HG03378 (cell line): Measurements from ENCODE around the gene PLBD2.

Source experiments
- ATAC-seq: cut with Tn5 transposase; IDR thresholded peaks from one replicate; pipeline ENCODE4 v1.9.1; 2021; ENCODE audit warnings: mild to moderate bottlenecking, moderate library complexity; ENCODE audit not compliant: unreplicated experiment

PLBD2 gene

DNA sequence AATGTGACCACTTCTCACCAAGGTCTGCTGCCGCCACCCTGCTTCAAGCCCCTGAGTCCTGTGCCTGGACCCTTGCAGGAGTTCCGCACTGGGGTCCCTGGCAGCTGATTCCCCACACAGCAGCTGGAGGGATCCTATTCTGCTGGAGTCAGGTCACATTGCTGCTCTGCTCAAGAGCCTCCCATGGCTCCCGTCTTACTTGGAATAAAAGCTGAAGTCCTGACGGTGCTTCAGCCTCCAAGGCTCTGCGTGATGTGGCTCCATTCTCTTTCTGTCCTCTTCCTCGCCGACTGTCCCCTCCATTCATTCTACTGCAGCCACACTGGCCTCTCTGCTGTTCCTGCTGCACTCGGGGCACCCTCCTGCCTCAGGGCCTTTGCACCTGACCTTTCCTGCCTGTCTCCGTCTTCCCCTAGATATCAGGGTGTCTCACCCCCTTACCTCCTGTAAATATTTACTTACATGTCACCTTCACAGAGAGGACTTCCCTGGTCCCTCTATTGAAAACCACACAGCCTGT lies 56.2 kb downstream of the PLBD2 start:
- ATAC-seq, result no peak

DNA sequence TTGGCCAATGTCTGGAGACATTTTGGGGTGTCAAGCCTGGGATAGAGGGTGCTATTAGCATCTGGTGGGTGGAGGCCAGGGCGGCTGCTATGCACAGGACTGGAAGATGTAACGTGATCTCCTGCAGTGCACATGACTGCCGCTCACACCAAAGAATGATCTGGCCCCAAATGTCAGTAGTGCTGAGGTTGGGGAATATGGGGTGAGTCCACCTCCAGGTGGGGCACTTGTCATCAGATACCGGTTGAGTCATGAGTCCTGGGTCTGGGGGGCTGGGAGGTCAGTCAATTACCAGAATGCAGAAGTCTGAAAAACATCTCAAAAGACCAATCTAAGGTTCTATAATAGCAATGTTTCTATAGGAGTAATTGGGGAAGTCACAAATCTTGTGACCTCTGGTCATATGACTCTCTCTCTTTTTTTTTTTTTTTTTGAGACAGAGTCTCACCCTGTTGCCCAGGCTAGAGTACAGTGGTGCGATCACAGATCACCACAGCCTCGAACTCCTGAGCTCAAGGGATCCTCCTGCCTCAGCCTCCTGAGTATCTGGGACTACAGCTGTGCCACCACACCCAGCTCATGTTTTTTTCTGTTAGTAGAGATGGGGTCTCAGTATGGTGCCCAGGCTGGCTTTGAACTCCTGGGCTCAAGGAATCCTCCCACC lies 57.8 kb downstream of the PLBD2 start:
- ATAC-seq, result no peak

DNA sequence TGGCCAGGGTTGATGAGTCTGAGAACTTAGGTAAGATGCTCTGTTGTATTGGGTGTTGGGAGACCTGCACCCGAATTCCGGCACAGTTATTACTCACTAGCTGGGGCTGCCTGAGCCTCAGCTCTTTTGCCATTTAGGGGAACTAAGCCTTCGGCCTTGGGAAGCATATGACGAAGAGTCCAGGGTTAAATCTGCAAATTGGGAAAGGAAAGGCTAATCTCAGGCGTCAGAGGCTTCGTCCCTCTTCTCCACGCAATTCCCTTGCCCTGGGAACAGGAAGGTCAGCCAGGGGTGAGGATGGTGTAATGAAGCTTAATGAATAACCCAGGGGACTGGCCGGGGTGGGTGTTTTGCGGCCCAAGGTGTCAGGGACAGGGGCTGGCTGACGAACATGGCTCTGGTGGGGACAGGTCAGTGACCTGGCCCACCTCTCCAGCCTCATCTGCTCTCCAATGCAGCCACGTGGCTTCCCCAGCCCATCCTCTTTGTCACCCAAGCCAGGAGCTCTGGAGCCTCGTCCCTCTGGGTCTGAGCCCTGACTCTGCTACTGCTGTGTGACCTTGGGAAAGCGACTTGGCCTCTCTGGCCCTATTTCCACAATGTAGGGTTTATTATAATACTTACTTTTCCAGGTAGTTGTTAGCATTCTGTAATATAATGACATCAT lies 60.0 kb downstream of the PLBD2 start:
- no peak for ATAC-seq

DNA sequence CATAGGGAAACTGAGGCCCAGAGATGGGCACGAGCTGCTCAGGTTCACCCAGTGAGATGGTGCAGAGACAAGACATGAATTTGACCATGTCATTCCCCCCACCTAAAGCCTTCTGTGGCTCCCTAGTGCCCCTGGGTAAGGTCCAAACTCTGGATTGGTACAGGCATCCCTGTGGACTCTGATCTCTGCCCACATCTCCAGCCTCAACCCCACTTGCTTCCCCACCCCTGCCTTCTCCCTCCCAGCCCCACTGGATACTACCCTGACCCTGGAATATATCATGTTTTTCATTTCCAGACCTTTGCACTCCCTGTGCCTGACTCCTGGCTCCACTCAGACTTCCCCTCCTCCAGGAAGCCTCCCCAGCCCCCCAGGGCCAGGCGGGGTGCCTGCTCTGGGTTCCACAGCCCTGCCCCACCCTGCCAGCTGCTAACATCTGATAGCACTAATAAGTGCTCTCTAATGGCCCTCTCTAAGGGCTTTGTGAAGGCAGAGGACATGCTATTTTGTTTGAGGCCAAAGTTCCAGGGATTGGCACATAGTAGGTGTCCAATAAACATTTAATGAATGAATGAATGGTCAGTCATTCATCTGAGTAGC lies 62.7 kb downstream of the PLBD2 start:
- ATAC-seq, result no peak

DNA sequence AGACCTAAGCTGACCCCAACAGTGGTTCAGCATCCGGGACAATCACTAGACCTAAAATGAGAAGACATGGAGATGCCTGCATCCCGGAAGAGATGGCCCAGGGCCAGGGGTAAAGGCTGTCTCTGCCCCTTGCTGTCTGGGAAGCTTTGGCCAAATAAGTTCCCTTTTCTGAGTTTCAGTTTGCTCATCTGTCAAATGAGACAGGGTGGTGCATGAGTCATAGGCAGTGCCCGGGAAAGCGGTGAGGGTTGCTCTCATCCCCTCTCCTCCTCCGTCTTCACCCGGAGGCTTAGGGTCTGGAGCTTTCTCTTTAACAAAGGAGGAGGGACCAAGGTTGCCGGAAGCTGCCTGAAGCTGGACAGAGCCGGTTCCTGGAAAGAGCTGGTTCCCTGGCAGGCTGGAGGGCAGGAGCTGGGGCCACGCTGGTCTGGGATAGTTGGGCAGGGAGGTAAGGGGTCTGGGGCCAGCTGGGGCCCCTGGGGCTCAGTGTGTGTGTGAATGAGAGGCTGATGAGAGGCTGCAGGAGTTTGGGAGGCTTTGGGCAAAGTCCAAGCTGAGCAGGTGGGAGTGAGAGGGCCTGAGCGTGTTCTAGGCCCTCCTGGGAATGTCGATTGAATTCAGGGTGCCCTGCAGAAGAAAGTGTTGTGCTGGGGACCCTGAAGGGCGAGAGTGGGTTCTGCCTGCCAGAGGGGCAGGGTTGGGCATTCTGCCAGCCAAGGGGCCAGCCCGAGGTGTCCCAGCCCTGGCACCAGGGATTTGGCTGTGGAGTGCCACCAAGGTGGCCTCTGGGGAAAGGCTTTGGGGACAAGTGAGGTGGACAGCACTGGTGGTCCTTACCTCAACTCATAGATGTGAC lies 63.9 kb downstream of the PLBD2 start, which contains the start of gene SDSL:
SDSL (plus strand) TSS at position 351 of the 856 bp plus-strand sequence. CDS start 5,603 bp downstream, outside the sequence.
- ATAC-seq, result peak; percentile 90

DNA sequence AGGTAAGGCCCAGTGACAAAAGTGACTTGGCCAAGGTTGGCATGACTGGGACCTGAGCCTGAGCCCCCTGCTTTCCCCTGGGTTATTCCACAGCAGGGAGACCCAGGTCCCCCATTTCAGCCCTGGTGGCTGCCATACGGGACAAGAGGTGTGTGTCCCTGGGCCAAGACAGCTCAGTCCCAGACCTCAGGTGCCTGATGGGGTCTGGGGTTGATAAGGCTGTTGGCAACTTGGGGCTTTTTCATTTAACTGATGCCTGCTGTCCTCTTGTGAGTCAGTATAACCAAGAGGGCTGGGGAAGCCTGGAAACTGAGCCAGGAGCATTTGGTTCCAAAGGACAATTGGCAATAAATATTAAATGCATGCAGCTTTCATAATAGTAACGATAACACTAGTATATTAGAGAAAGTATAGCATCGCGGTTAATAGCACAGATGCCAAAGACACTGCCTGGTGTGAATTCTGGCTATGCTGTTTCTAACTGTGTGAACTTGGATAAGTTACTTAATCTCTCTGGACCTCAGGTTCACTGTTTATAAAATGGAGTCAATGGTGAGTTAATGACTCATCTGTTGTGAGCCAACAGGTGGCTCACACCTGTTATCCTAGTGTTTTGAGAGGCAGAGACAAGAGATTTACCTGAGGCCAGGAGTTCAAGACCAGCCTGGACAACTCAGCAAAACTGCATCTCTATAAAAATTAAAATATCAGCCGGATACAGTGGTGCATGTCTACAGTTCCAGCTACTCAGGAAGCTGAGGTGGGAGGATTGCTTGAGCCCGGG lies 64.7 kb downstream of the PLBD2 start:
- no peak for ATAC-seq

DNA sequence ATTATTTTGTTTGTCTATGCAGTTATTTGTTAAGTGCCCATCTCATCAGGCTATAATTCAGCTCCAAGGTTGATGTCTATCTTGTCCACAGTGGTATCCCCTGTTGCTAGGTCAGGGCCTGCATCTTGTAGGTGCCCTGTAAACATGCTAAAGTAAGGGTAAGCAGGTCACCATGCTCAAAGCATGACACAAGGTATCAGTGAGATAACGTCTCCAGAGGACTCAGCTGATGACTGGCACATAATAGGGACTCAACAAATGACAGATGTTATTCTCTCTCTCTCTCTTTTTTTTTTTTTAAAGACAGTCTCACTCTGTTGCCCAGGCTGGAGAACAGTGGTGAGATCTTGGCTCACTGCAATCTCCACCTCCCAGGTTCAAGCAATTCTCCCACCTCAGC lies 66.1 kb downstream of the PLBD2 start:
- ATAC-seq, result no peak

DNA sequence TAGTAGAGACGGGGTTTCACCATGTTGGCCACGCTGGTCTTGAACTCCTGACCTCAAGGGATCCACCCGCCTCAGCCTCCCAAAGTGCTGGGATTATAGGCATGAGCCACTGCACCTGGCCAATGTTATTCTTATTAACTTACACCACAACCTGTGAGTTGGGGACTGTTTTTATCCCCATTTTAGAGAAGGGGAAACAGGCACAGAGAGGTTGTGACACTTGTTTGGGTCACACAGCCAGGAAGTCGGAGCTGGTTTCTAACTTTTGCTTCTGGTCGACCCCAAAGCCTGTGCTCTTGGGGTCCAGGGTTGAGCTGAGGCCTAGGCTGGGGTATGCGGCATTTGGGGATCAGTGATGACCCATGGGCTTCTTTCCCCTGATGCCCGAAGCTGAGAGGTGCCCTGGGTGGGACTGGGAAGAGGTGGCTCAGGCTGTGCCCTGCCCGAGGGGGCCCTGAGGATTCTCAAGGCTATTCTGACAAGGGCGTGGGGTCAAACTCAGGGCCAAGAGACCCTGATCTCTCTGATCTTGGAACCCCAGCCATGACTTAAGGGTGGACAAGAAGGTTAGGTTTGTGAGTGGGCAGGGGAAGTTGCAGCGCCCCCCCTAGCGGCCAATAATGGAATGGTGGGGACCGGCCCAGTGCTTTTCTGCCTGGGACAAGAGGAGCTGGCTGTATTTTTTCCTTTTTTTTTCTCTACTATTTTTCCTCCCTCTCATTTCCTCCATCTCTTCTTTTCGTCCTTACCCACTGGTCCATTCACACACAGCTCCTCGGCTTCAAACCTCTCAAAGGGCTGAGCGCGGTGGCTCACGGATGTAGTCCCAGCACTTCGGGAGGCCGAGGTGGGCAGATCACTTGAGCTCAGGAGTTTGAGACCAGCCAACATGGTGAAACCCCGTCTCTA lies 66.8 kb downstream of the PLBD2 start:
- no peak for ATAC-seq

DNA sequence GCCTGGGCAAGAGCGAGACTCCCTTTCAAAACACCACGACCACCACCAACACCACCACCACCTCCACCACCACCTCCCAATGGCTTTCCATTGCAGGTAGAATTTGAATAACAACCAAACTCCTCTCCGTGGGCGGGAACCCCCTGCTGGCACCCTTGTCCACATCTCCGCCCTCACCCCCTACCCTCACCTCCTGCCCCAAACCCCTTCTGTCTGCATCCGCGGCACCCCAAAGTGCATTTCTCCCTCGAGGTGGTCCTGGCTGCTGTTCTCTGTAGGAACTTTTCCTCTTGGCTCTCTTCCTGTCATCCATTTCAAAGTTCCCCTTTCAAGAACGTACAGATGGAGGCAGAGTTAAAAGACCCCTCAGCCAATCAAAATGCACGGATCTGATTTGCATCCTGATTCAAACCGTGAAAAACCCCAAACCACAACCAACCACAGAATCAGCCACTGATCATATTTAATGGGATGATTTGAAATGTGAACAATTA lies 67.6 kb downstream of the PLBD2 start:
- ATAC-seq, result no peak

DNA sequence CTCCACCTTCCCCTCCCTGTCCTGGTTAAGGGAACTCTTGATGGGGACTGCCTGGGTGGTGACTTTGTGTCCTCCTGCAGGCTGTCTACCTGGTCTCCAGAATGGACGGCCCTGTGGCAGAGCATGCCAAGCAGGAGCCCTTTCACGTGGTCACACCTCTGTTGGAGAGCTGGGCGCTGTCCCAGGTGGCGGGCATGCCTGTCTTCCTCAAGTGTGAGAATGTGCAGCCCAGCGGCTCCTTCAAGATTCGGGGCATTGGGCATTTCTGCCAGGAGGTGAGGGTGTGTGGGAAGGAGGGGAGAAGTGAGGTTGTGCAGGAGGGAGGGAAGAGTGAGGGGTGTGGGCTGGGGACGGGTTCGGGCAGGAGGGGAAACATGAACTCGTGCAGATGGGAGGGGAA lies 69.5 kb downstream of the PLBD2 start:
- ATAC-seq, result no peak

DNA sequence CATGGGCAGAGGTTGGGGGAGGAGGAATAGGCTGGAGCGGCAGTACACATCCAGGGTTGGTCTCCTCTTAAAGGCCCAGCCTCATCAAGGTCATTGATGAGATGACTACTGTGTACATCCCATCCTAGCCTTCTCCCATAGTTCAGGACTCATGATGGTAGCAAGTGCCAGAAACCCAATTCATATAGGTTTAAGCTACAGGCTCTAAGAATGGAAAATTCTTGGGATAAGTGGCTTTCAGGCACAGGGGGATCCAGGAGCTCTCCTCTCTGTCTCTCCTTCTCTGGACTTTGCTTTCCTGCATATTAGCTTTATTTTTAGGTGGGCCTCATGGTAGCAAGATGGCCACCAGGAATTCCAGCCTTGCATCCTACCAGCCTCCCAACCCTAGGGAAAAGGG lies 70.1 kb downstream of the PLBD2 start:
- ATAC-seq, result no peak

DNA sequence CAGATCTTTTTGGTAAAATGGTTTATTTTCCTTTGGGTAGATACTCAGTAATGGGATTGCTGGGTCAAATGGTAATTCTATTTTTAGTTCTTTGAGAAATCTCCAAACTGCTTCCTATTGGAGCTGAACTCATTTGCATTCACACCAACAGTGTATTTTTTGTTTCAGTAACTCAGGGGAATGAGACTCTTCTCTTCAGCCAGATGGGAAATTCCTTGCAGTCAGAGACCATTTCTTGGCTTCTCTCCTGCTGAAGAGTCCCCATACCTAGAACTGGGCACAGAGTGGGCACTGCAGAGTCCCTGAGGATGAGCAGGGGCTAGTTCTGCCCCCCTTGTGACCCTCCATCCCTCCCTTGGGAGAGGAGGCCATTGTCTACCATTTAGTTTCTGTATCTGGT lies 74.6 kb downstream of the PLBD2 start:
- no peak for ATAC-seq

DNA sequence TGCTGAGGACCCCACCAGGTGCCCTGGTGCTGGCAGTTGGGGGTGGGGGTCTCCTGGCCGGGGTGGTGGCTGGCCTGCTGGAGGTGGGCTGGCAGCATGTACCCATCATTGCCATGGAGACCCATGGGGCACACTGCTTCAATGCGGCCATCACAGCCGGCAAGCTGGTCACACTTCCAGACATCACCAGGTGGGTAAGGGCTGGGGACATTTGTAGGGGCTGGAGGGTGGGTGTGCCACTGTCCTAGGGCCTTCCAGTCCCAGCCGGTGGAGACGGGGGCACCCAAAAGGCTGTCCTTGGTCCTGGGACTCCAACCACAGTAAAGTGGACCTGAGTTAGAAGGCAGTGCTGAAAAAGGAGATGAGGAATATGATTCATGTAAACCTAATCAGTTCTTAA lies 77.0 kb downstream of the PLBD2 start:
- ATAC-seq, result no peak

DNA sequence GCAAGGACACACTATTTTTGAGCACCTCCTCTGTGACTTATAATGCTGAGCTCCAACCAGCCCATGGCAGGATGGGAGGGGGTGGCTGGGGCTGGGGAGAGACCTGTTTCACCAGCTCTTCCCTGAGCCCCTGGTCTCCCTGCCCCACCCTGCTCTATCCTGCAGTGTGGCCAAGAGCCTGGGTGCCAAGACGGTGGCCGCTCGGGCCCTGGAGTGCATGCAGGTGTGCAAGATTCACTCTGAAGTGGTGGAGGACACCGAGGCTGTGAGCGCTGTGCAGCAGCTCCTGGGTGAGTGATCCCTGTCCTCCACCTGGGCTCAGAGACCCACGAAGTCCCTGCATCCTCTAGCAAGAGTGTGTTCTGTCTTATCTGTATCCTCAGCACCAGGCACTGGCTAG lies 78.2 kb downstream of the PLBD2 start:
- no peak for ATAC-seq

DNA sequence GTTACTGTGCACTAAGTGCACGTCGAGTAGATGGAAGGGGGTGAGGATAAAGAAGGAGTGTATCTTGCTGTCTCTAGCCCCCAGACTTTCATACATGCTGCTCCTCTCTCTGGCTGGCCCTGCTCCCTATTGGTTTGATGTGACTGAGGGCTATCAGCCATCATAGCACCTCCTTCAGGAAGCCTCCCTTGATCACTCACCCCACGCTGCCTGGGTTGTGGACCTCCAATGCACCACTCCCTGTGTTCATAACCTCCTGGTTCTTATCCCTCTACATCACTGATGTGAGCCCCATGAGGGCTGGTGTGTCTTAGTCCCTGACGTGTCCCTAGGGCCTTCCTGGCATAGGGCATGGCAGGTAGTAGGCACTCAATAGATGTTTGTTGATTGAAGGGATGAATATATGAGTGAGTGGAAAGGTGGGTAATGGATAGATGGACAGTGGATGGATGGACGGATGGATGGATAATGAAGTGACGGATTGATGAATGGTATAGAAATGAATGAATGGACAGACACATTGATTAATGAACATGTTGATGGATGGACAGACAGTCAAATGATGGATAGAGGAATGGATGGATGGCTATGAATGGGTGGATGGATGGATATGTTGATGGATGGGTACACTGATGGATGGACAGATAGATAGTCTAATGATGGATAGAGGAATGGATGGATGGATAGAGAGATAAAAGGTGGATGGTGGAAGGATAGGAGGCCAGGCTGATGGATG lies 78.8 kb downstream of the PLBD2 start:
- ATAC-seq, result no peak

DNA sequence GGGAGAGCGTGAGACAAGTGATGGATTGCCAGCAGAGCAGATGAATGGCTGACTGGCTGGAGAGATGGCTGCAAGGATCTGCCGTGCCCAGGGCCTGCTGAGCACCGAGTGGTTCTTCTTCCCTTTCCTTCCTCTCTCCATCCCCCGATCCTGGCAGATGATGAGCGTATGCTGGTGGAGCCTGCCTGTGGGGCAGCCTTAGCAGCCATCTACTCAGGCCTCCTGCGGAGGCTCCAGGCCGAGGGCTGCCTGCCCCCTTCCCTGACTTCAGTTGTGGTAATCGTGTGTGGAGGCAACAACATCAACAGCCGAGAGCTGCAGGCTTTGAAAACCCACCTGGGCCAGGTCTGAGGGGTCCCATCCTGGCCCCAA lies 79.3 kb downstream of the PLBD2 start:
- no peak for ATAC-seq

DNA sequence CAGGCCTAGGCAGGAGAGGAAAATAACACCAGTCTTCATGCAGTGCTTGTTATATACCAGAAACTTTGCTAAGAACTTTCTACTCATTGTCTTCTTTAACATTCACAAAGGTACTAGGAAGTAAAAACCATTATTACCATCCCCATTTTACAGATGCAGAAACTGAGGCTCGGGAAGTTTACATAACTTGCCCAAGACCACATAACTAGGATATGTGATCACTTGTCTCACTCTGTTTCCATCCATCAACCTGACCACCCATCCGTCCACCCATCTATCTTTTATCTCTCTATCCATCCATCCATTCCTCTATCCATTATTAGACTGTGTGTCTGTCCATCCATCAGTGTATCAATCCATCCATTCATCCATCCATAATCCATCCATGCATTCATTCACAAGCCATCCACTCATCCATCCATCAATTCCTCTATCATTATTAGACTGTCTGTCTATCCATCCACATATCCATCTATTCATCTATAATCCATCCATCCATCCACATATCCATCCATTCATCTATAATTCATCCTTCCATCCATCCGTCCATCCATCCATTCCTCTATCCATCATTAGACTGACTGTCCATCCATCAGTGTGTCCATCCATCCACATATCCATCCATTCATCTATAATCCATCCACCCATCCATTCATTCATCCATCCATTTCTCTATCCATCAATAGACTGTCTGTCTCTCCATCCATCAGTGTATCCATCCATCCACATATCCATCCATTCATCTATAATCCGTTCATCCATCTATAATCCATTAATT lies 80.3 kb downstream of the PLBD2 start:
- no peak for ATAC-seq

DNA sequence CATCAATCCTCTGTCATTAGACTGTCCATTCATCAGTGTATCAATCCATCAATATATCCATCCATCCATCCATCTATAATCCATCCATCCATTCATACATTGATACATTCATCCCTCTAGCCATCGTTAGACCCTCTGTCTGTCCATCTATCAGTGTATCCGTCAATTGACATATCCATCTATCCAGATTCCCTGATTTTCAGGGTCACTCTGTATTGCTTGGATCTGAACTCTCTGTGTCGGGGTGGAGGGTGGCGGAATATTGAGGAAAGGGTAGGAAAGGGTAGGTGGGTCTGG lies 80.9 kb downstream of the PLBD2 start:
- no peak for ATAC-seq
